ENCODE measurements around the gene BAHCC1.

The BAHCC1 gene

DNA sequence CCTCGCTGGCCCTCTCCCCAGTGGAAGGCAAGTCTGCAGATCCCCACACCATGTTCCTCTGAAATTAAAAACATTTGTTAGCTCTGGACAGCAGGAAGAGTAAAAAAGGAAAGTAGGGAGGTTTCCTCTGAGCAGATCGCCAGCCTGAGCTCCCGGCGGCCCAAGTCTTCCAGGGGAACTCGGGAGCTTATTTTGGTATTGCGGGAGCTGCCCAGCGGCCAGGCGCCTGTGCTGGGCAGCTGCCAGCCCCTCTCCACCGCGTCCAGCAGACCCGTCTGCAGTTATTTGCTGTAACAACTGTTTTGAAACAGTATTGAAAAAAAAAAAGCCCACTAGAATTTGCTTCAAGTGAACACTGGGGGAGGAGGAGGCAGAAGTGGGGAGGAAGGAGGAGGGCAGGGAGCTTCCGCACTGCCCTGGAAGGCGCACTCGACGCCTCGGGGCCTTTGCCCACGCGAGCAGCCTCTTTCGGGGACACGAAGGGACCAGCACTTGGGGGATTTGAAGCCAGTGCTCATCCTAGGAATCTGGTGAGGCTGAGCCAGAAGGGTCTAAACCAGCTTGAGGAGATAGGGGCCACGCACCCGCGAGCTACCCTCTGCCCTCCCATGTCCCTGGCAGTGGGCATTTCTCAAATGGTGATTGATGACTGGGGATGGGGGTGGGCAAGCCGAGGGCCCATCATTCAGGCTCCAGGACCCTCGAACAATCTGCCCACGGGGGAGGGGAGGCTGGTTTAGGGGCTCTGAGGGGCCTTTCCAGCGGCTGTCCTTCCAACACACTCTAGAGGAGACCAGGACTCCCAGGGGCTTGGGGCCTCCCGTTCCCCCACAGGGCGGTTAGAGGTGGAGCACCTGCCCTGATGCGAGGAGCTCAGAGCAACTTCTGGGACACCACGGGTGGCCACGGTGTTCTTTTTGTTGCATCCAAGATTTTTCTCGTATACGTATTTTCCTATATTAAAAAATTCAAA, 3.0 kb upstream of the BAHCC1 start:
- Histone ChIP-seq H3K23ac (ENCODE audit: low read depth, low read length, poor library complexity) (peak overlapping the region; percentile 12), H3K4me3 (ENCODE audit: low read length in 2 of 2) (peak overlapping the region; percentile 65 to 89), H3K14ac (ENCODE audit: low read length) (no peak overlapping the region), H3K9me3 (replicated peaks in 1 of 2; ENCODE audit: control insufficient read depth in 2 of 2, insufficient read depth in 1 of 2, low read depth in 1 of 2, low read length in 2 of 2) (peaks cover 0 to 2% of the 10 kb centered on the region in 2 donors), H3K79me1 (ENCODE audit: low read depth, low read length) (peaks cover 19% of the 10 kb centered on the region), H2AFZ (ENCODE audit: low read length) (no peak overlapping the region), H3K9ac (ENCODE audit: low read depth, low read length, poor library complexity) (peak overlapping the region; percentile 75), H4K8ac (ENCODE audit: low read depth, low read length) (no peak overlapping the region), H2BK5ac (ENCODE audit: low read length) (peak overlapping the region; percentile 66), H2BK120ac (ENCODE audit: low read depth, low read length) (no peak overlapping the region), H3K4me1 (ENCODE audit: control insufficient read depth in 2 of 2, insufficient read depth in 1 of 2, low read depth in 1 of 2, low read length in 2 of 2) (peaks cover 55 to 57% of the 10 kb centered on the region in 2 donors), H3K4me2 (ENCODE audit: insufficient read depth, low read length, poor library complexity, severe bottlenecking) (peak overlapping the region; percentile 77), H2BK12ac (ENCODE audit: low read length) (peak overlapping the region; percentile 1), H3K18ac (ENCODE audit: low read length) (peak overlapping the region; percentile 81), H3K27me3 (ENCODE audit: control insufficient read depth in 3 of 3, insufficient read depth in 3 of 3, low read depth in 1 of 3, low read length in 3 of 3) (peaks cover 0 to 22% (median 0%) of the 10 kb centered on the region in 3 experiments), H3K36me3 (replicated peaks in 1 of 2; ENCODE audit: control insufficient read depth in 2 of 2, insufficient read depth in 2 of 2, low read length in 2 of 2) (peaks cover 4 to 8% of the 10 kb centered on the region in 2 donors), H4K91ac (ENCODE audit: low read depth, low read length, poor library complexity) (no peak overlapping the region), H2AK5ac (ENCODE audit: low read depth, low read length) (peak overlapping the region; percentile 99), H3K27ac (replicated peaks; ENCODE audit: low read length) (no peak overlapping the region), H3K4ac (ENCODE audit: low read length) (peak overlapping the region; percentile 47), H2BK15ac (ENCODE audit: low read length) (peak overlapping the region; percentile 94)
- WGBS, 2 donors (ENCODE audit: extremely low coverage in 2 of 2, insufficient read length in 2 of 2, insufficient replicate concordance in 1 of 2): no CpG with 5 or more reads among the region's 34 CpGs
- no peak for DNase-seq (ENCODE audit: low spot score)

DNA sequence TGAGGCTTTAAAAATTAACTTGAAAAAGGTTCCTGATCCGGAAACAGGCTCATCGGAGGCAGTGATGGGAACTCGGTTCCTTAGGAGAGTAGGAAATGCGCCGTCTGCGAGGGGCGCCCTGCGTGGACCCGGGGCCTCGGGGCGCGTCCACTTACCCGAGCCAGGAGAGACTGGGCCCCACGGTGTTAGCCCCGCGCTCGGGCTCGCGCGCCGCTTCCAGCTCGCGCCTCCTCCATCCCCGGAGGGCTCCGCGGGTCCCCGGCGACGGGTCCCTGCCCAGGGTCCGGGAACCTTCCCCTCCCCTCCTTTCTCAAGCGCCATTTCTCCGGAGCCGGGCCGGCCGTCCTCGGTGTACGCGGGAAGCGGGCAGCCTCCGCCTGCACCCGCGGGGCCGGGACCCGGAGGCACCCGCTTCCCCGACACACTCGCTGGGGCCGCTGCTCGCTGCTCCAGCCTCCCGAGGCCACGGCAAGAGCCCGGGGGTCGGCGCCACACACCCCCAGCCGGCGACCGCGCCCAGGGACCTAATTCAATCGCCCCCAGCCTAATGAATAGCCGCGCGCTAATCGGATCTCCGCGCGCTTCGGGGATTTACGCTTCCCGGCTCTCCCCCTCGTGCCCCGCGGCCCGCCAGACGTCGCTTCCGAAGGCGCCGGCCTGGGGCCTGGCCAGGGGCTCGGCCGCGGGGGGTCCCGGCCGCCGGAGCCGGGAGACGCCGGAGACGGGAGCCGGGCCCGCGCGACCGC, 2.2 kb upstream of the BAHCC1 start:
- H3K4me2 ChIP-seq (ENCODE audit: insufficient read depth, low read length, poor library complexity, severe bottlenecking): peak overlapping the region; percentile 77
- DNase-seq (ENCODE audit: low spot score): no peak
- H3K27ac ChIP-seq (replicated peaks; ENCODE audit: low read length): peak overlapping the region; percentile 96
- peak overlapping the region; percentile 99 for H2AK5ac ChIP-seq (ENCODE audit: low read depth, low read length)
- peak overlapping the region; percentile 66 for H2BK5ac ChIP-seq (ENCODE audit: low read length)
- H3K4me1 ChIP-seq (ENCODE audit: control insufficient read depth in 2 of 2, insufficient read depth in 1 of 2, low read depth in 1 of 2, low read length in 2 of 2): peaks cover 54 to 57% of the 10 kb centered on the region in 2 donors
- H4K91ac ChIP-seq (ENCODE audit: low read depth, low read length, poor library complexity): no peak overlapping the region
- H3K79me1 ChIP-seq (ENCODE audit: low read depth, low read length): peaks cover 20% of the 10 kb centered on the region
- H3K27me3 ChIP-seq (ENCODE audit: control insufficient read depth in 3 of 3, insufficient read depth in 3 of 3, low read depth in 1 of 3, low read length in 3 of 3): peaks cover 0 to 22% (median 0%) of the 10 kb centered on the region in 3 experiments
- H3K4ac ChIP-seq (ENCODE audit: low read length): no peak overlapping the region
- peak overlapping the region; percentile 41 for H2BK12ac ChIP-seq (ENCODE audit: low read length)
- no peak overlapping the region for H2AFZ ChIP-seq (ENCODE audit: low read length)
- H3K18ac ChIP-seq (ENCODE audit: low read length): peak overlapping the region; percentile 98
- no peak overlapping the region for H4K8ac ChIP-seq (ENCODE audit: low read depth, low read length)
- no CpG with 5 or more reads among the region's 93 CpGs for WGBS, 2 donors (ENCODE audit: extremely low coverage in 2 of 2, insufficient read length in 2 of 2, insufficient replicate concordance in 1 of 2)
- H3K23ac ChIP-seq (ENCODE audit: low read depth, low read length, poor library complexity): no peak overlapping the region
- H3K9ac ChIP-seq (ENCODE audit: low read depth, low read length, poor library complexity): peak overlapping the region; percentile 91
- H3K4me3 ChIP-seq (ENCODE audit: low read length in 2 of 2): peak overlapping the region; percentile 65 to 89
- H2BK120ac ChIP-seq (ENCODE audit: low read depth, low read length): peak overlapping the region; percentile 91
- peaks cover 4 to 8% of the 10 kb centered on the region in 2 donors for H3K36me3 ChIP-seq (replicated peaks in 1 of 2; ENCODE audit: control insufficient read depth in 2 of 2, insufficient read depth in 2 of 2, low read length in 2 of 2)
- peak overlapping the region; percentile 89 for H3K14ac ChIP-seq (ENCODE audit: low read length)
- peaks cover 0 to 2% of the 10 kb centered on the region in 2 donors for H3K9me3 ChIP-seq (replicated peaks in 1 of 2; ENCODE audit: control insufficient read depth in 2 of 2, insufficient read depth in 1 of 2, low read depth in 1 of 2, low read length in 2 of 2)
- H2BK15ac ChIP-seq (ENCODE audit: low read length): peak overlapping the region; percentile 94

DNA sequence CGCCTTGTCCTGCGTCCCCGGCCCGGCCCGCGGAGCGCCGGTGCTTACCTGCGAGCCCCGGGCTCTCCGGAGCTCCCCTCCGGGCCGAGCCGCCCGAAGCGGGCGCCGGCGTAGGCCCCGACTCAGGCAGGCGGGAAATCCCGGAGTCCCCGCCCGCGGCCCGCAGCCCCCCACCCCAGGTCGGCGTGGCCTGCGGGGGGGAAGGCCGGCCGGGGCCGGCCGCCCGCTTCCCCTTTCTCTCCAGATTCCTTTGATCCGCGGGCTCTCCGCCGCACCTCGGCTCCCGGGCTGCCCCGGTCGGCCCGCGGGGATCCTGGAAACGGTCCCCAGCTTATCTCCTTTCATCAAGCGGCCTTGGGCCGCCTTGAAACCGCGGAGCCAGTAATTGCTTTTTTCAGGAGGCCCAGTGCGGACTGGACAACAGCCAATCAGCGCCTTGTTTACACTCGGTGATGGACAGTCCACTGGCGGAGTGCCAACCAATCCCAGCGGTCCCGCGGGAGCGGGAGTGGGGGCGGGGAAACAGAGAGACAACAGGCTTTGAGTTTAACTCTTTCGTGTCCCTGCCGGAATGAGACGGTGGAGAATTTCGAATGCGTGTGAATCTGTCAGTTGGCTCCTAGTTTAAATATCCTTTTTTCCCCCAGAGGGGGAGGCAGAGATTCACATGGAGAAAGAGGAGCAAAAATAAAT, 1.4 kb upstream of the BAHCC1 start:
- Histone ChIP-seq H2AFZ (ENCODE audit: low read length) (no peak overlapping the region), H3K4ac (ENCODE audit: low read length) (no peak overlapping the region), H3K27ac (replicated peaks; ENCODE audit: low read length) (peak overlapping the region; percentile 96), H3K4me3 (ENCODE audit: low read length in 2 of 2) (peak overlapping the region; percentile 65 to 89), H3K79me1 (ENCODE audit: low read depth, low read length) (peaks cover 23% of the 10 kb centered on the region), H2BK15ac (ENCODE audit: low read length) (no peak overlapping the region), H3K27me3 (ENCODE audit: control insufficient read depth in 3 of 3, insufficient read depth in 3 of 3, low read depth in 1 of 3, low read length in 3 of 3) (peaks cover 0 to 18% (median 0%) of the 10 kb centered on the region in 3 experiments), H3K36me3 (replicated peaks in 1 of 2; ENCODE audit: control insufficient read depth in 2 of 2, insufficient read depth in 2 of 2, low read length in 2 of 2) (peaks cover 4 to 8% of the 10 kb centered on the region in 2 donors), H3K4me1 (ENCODE audit: control insufficient read depth in 2 of 2, insufficient read depth in 1 of 2, low read depth in 1 of 2, low read length in 2 of 2) (peaks cover 47 to 50% of the 10 kb centered on the region in 2 donors), H3K18ac (ENCODE audit: low read length) (peak overlapping the region; percentile 98), H2BK12ac (ENCODE audit: low read length) (peak overlapping the region; percentile 22), H3K4me2 (ENCODE audit: insufficient read depth, low read length, poor library complexity, severe bottlenecking) (peak overlapping the region; percentile 77), H2BK5ac (ENCODE audit: low read length) (peak overlapping the region; percentile 66), H3K14ac (ENCODE audit: low read length) (no peak overlapping the region), H3K23ac (ENCODE audit: low read depth, low read length, poor library complexity) (no peak overlapping the region), H2BK120ac (ENCODE audit: low read depth, low read length) (peak overlapping the region; percentile 91), H4K91ac (ENCODE audit: low read depth, low read length, poor library complexity) (no peak overlapping the region), H4K8ac (ENCODE audit: low read depth, low read length) (no peak overlapping the region), H3K9ac (ENCODE audit: low read depth, low read length, poor library complexity) (peak overlapping the region; percentile 91), H2AK5ac (ENCODE audit: low read depth, low read length) (peak overlapping the region; percentile 99), H3K9me3 (replicated peaks in 1 of 2; ENCODE audit: control insufficient read depth in 2 of 2, insufficient read depth in 1 of 2, low read depth in 1 of 2, low read length in 2 of 2) (peaks cover 0 to 2% of the 10 kb centered on the region in 2 donors)
- DNase-seq (ENCODE audit: low spot score): peak; percentile 100
- no CpG with 5 or more reads among the region's 63 CpGs for WGBS, 2 donors (ENCODE audit: extremely low coverage in 2 of 2, insufficient read length in 2 of 2, insufficient replicate concordance in 1 of 2)

Measured in neuronal stem cell (in vitro differentiated cells).